Cardiac atrium fibroblast (primary cell): Measurements from ENCODE around the gene NELFE. TPM values are rescaled to one million over a fixed set of nuclear protein-coding genes. Genes with fewer than 3 reads are reported as not detected.

Experiments
- total RNA-seq: library from RNA; depleted of rRNA; stranded (reverse); fragments of >200 nt; gene quantifications from 2 replicates; pipeline ENCODE4 v1.2.3, GENCODE V29; 2015

Gene NELFE
- 80.2 and 82.0 TPM in 2 replicates for total RNA-seq

DNA sequence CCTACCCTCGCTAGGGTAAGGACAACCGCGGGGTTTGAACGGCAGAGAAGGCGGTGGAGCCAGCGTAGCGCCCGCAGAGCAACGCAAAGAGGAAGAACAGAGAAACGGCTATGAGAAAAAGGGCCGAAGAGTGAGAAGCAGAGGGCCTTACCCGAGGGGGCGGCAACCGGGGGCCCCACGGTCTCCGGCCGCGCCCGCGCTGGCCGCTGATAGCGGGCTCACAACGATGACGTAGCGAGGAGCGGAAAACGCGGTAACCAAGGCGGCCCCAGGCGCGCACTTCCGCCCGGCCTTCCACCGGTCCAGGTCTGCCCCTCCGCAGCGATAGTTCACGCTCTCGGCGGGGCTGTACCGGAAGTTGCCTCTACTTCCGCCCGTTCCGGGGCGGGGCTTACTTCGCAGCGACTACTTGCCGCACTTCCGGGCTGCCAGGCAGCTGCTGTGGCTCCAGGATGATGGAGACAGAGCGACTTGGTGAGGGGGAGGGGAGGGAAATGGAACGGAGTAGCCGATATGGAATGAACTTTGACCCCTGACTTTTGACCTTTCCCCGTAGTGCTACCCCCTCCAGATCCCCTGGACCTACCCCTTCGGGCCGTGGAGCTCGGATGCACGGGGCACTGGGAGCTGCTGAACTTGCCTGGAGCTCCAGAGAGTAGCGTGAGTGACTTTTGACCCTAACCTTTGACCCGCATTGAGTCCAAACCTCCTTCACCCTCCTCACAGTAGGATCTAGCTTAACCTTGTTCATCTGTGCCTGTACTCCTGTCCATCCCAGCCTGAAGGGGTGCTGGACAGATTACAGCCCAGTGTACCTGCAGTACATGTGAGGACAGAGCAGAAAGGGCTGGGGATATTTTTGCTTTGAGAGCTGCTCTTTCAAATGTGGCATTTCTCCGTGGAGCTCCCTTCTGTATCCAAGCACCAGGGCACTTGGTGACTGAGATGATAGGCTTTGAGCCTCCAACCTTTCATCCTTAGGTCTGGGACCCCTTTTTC lies at the start of gene NELFE, which contains the start of gene SKIC2:
Gene NELFE, minus strand, starts transcription at position 231 of the 999 bp plus-strand sequence. CDS start 525 bp downstream, outside the sequence.
Gene SKIC2, plus strand, starts transcription at position 435 of the 999 bp plus-strand sequence. Its CDS starts 18 bp downstream, at position 453.

DNA sequence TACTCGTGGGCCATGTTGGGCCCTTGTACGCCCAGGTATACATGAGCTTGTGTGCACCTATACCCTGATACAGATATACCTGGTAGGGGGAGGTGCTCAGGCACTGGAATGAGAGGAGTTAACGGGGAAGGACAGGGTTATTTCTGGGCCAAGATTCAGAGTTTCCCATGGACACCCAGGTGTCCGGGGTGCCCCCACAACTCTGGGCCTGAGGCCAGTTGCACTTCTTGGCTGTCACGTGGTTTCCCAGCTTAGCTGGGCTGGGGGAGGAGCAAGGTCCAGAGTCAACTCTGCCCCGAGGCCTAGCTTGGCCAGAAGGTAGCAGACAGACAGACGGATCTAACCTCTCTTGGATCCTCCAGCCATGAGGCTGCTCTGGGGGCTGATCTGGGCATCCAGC lies 23.0 kb upstream of the NELFE start, which contains the start of gene C4A:
Gene C4A, plus strand, starts transcription at position 314 of the 400 bp plus-strand sequence. Its CDS starts 51 bp downstream, at position 365.

GRCh38 chr6:31971993-31972708 lies 13.4 kb upstream of the NELFE start, which contains the start of gene DXO:
Gene DXO, minus strand, starts transcription at chr6:31972138. Its CDS starts 463 bp downstream, at chr6:31971675.

DNA sequence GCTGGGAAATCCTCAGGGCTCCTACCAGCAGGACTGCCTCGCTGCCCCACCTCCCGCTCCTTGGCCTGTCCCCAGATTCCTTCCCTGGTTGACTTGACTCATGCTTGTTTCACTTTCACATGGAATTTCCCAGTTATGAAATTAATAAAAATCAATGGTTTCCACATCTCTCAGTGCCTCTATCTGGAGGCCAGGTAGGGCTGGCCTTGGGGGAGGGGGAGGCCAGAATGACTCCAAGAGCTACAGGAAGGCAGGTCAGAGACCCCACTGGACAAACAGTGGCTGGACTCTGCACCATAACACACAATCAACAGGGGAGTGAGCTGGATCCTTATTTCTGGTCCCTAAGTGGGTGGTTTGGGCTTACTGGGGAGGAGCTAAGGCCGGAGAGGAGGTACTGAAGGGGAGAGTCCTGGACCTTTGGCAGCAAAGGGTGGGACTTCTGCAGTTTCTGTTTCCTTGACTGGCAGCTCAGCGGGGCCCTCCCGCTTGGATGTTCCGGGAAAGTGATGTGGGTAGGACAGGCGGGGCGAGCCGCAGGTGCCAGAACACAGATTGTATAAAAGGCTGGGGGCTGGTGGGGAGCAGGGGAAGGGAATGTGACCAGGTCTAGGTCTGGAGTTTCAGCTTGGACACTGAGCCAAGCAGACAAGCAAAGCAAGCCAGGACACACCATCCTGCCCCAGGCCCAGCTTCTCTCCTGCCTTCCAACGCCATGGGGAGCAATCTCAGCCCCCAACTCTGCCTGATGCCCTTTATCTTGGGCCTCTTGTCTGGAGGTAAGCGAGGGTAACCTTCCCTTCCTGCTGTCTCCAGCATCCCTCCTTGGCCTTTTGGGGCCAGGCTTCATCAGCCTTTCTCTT lies 13.0 kb downstream of the NELFE start, which contains the start of gene CFB:
Gene CFB, plus strand, starts transcription at position 589 of the 863 bp plus-strand sequence. Its CDS starts 127 bp downstream, at position 716.

GRCh38 chr6:31927242-31927862 lies 31.4 kb downstream of the NELFE start, which contains the start of gene C2:
Gene C2, plus strand, starts transcription at chr6:31927717. Its CDS starts 36 bp downstream, at chr6:31927753.

Other genes with a start within 250 kb of the NELFE start
- gene LY6G6D, start 243.6 kb downstream of the NELFE start, total RNA-seq = not detected in 2 replicates
- gene LY6G6C, start 237.2 kb downstream of the NELFE start, total RNA-seq = not detected in 2 replicates
- not detected in 2 replicates for gene MPIG6B, start 235.6 kb downstream of the NELFE start, total RNA-seq
- 32.1 and 53.8 TPM in 2 replicates for gene DDAH2, start 229.7 kb downstream of the NELFE start, total RNA-seq
- gene CLIC1, start 222.4 kb downstream of the NELFE start, total RNA-seq = 478 and 525 TPM in 2 replicates
- gene MSH5, start 219.0 kb downstream of the NELFE start, total RNA-seq = 2.1 and 4.3 TPM in 2 replicates
- 0.54 TPM in 1 of 2 replicates, not detected in the other for gene SAPCD1, start 196.3 kb downstream of the NELFE start, total RNA-seq
- gene VWA7, start 181.6 kb downstream of the NELFE start, total RNA-seq = under 0.01 TPM in 1 of 2 replicates, not detected in the other
- gene VARS1, start 163.2 kb downstream of the NELFE start, total RNA-seq = 40.1 and 59.8 TPM in 2 replicates
- 20.9 and 37.3 TPM in 2 replicates for gene LSM2, start 152.0 kb downstream of the NELFE start, total RNA-seq
- 0.49 TPM in 1 of 2 replicates, not detected in the other for gene HSPA1L, start 143.7 kb downstream of the NELFE start, total RNA-seq
- 59.8 and 77.6 TPM in 2 replicates for gene HSPA1A, start 143.4 kb downstream of the NELFE start, total RNA-seq
- 61.4 and 72.9 TPM in 2 replicates for gene HSPA1B, start 131.2 kb downstream of the NELFE start, total RNA-seq
- gene NEU1, start 96.2 kb downstream of the NELFE start, total RNA-seq = 37.5 and 55.9 TPM in 2 replicates
- not detected in 2 replicates for gene SLC44A4, start 80.0 kb downstream of the NELFE start, total RNA-seq
- gene EHMT2, start 61.3 kb downstream of the NELFE start, total RNA-seq = 26.0 and 35.0 TPM in 2 replicates
- gene ZBTB12, start 56.9 kb downstream of the NELFE start, total RNA-seq = 1.8 and 2.1 TPM in 2 replicates
- gene C2, start 31.3 kb downstream of the NELFE start, total RNA-seq = 0.97 and 2.2 TPM in 2 replicates
- gene CFB, start 12.9 kb downstream of the NELFE start, total RNA-seq = 12.6 and 103 TPM in 2 replicates
- gene SKIC2, start 204 bp upstream of the NELFE start, total RNA-seq = 28.0 and 44.9 TPM in 2 replicates
- gene DXO, start 13.2 kb upstream of the NELFE start, total RNA-seq = 18.6 and 25.5 TPM in 2 replicates
- gene C4A, start 23.1 kb upstream of the NELFE start, total RNA-seq = 12.1 and 14.7 TPM in 2 replicates
- 6.0 TPM in 2 replicates for gene C4B, start 55.8 kb upstream of the NELFE start, total RNA-seq
- gene CYP21A2, start 79.4 kb upstream of the NELFE start, total RNA-seq = 0.49 TPM in 1 of 2 replicates, not detected in the other
- gene TNXB, start 150.4 kb upstream of the NELFE start, total RNA-seq = 41.5 and 45.3 TPM in 2 replicates
- 19.5 and 20.7 TPM in 2 replicates for gene ATF6B, start 169.3 kb upstream of the NELFE start, total RNA-seq
- 2.3 and 3.9 TPM in 2 replicates for gene FKBPL, start 171.3 kb upstream of the NELFE start, total RNA-seq
- 0.16 TPM in 1 of 2 replicates, not detected in the other for gene PRRT1, start 193.0 kb upstream of the NELFE start, total RNA-seq
- 9.4 and 16.1 TPM in 2 replicates for gene PPT2, start 195.2 kb upstream of the NELFE start, total RNA-seq
- 0.97 and 7.2 TPM in 2 replicates for gene EGFL8, start 205.6 kb upstream of the NELFE start, total RNA-seq
- gene AGPAT1, start 217.1 kb upstream of the NELFE start, total RNA-seq = 52.0 and 62.9 TPM in 2 replicates
- gene RNF5, start 219.4 kb upstream of the NELFE start, total RNA-seq = 25.1 and 34.2 TPM in 2 replicates
- 1.6 and 2.6 TPM in 2 replicates for gene AGER, start 225.3 kb upstream of the NELFE start, total RNA-seq
- 14.3 and 17.3 TPM in 2 replicates for gene PBX2, start 231.2 kb upstream of the NELFE start, total RNA-seq
- gene GPSM3, start 233.7 kb upstream of the NELFE start, total RNA-seq = 7.0 and 7.4 TPM in 2 replicates